Stimulated activated CD4-positive, alpha-beta T cell treated with anti-CD3 and anti-CD28 coated beads, Interleukin-15, amount 100 ng/mL, for 1 hour (primary cell): ENCODE results near the gene ATRNL1.

Source experiments
- DNase-seq, 2 donors: peaks; one replicate each; pipeline ENCODE4 v3.0.0-alpha.2; 2020; ENCODE audit warnings: low read depth in 1 of 2, low spot score in 1 of 2

ATRNL1 gene

GRCh38 chr10:115942101-115942500 lies 848.9 kb downstream of the ATRNL1 start:
- DNase-seq = no peak

- no peak for DNase-seq
Measured at GRCh38 chr10:115944538-115944937, 851.4 kb downstream of the ATRNL1 start.

- DNase-seq = no peak
Measured at GRCh38 chr10:115945701-115946445, 852.7 kb downstream of the ATRNL1 start.

DNA sequence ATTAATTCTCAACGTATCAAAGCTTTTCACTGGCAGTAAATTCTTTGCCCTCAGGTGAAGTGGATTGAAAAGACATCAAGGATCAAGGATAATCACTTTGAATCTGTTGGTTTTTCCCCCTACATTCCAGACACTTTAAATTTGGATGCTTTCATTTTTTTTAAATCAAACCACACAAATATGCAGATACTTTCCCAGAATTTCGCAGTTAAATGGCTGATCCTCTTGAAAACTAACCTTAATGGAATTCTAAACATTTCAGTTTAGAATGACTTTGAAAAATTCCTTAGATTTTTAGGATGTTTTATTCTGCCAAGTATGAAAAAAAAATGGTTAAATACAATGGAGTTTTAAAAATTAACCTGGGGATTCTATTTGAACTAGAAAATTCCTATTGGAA lies 853.9 kb downstream of the ATRNL1 start:
- DNase-seq = no peak

- no peak for DNase-seq
Measured at GRCh38 chr10:115948465-115948864, 855.3 kb downstream of the ATRNL1 start.

DNA sequence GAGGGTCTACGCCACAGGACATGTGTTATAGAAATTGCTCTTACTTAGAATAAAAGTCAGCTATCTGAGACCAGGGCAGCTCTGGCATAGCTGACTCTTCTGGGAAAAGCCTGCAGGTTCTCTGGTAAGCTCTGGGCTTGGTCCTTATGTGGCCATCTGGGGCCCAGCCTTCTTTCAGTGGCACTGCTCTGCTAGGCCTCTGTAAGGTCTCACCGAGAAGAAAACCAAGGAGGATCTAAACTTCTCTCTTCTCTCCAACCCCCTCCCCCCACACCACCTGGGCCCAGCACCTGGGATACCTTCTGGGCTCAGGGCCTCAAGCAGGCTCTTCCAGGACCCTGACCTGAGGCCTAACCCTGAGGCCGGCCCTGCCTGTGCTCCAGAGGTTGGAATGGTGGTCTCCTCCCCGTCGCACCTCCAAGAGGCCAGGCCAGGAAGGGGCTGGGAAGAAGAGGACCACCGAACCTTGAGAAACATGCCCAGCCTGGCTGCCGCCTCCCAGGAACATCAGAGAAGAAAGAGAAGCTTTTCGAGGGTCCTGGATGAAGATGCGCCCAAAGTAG lies 856.2 kb downstream of the ATRNL1 start:
- DNase-seq = no peak

GRCh38 chr10:115950320-115950719 lies 857.2 kb downstream of the ATRNL1 start:
- no peak for DNase-seq

GRCh38 chr10:115951242-115951641 lies 858.1 kb downstream of the ATRNL1 start:
- no peak for DNase-seq

DNA sequence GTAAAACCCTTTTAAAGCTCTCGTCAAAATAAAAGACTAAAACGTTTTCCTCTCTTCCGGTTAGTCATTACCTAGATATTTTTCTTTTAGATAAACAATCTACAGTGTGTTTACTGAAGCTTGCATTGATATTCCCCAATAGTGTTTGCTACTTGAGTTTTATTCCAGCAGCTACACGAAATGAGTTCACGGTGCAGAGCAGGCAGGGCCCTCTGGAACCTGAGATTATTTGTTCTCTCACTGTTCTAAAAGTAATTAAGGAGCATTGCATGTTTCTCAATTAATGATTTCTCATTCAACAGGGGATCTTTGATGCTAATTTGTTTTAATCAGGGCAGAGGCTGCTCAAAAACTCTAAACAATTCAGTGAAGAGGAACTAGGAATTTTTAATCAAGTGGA lies 860.1 kb downstream of the ATRNL1 start:
- DNase-seq = no peak

DNA sequence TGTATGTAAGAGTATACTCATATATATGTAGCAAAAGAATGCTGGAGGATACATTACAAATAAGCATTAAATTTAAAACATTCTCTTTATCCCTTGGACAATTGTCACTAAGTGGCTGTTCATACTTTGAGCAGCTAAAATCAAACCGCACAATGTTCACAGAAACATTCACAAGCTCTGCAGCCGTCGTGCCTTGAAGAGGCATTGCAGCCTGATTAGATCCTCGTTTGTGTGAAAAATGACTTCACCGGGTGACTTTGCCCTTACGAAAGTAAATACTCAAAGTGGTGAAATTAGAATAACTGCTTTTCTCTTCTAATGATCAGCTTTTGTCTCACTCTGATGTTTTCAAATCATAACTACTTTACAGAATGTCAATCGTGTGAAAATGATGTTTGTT lies 860.8 kb downstream of the ATRNL1 start:
- no peak for DNase-seq

- DNase-seq = no peak
Measured at GRCh38 chr10:115956225-115957011, 863.3 kb downstream of the ATRNL1 start.

GRCh38 chr10:115957012-115957399 lies 863.8 kb downstream of the ATRNL1 start:
- DNase-seq = no peak

GRCh38 chr10:115957786-115958442 lies 864.7 kb downstream of the ATRNL1 start:
- no peak for DNase-seq

DNA sequence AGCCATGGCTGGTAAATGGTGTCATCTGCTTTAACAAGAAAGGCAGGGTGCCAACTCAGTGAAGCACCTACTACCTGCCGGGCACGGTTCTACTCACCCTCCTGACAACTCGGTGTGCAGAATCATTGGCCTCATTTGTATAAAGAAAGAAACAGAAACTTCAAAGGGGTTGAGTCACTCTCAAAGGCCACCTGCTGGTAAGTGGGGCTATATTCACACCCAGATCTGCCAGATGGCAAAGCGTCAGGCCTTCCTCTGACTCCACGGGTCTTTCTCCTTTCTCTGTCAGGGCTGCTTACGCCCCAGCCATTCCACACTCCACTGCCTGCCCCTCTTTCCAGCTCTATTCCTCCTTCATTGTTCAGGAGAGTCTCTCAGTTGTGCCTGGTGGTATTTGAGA lies 870.7 kb downstream of the ATRNL1 start:
- no peak for DNase-seq

- no peak for DNase-seq
Measured at GRCh38 chr10:115964827-115965226, 871.7 kb downstream of the ATRNL1 start.

GRCh38 chr10:115965376-115965775 lies 872.2 kb downstream of the ATRNL1 start:
- DNase-seq = no peak

GRCh38 chr10:115968236-115968635 lies 875.1 kb downstream of the ATRNL1 start:
- DNase-seq = no peak

DNA sequence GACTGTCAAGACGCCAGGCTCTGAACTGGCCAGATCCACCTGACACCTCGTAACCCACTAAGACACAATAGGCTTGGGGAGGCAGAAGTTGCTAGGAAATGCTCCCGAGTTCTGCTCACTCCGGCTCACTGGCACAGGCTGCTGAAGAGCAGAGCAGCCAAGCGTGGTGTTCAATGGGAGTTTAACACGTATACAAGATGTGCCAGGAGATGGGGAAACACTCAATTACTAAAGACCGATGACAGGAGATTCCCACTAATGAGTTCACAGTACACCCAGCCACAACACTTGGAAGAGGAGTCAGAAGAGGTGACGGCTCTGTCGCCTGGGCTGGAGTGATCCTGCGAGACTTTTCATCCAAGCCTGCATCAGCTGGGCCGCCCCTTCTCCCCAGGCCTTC lies 876.4 kb downstream of the ATRNL1 start:
- DNase-seq = no peak

GRCh38 chr10:115971921-115972320 lies 878.8 kb downstream of the ATRNL1 start:
- no peak for DNase-seq

DNA sequence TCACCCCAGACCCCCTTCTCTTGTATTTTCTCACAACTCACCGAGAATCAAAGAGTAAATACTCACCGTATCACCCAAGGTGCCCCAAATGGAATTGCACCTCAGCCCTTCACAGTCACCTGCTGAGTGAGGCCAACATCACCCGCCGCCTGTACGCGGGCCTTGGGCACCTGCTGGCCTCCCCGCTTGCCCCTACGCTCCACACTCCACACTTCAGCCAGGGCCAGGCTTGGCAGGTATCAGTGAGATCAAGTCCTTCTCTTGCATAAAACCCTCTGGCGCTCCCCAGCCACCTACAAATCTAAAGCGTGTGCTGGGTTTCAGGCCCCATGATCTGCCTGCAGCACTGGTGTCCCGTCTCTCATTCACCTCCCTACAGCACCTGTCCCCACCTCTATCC lies 879.3 kb downstream of the ATRNL1 start:
- DNase-seq = no peak

DNA sequence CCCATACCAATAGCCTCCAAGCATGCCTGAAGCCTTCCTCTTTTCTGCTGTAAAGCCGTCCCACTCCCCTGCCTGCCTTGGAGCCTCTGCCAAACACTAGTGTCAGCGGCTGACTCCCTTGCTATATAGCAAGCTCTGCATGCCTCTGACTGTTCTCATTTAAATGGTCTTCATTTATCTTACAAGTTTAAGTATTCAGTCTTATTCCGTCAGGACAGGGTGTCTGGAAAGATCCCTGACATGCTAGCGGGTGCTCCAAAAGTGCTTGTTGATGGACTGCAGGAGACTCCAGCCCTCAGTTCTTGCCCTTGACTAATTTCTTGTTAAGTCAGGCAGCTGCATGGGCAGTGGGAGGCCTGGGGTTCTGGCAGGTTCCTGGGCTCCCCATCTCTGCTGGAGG lies 881.2 kb downstream of the ATRNL1 start:
- no peak for DNase-seq
